Vagina (tissue), 2 donors: ENCODE results near the gene DIP2B. TPM values are rescaled to one million over a fixed set of nuclear protein-coding genes. Genes with fewer than 3 reads are reported as not detected.

Source experiments
- DNase-seq, 2 donors: peaks; one replicate each; pipeline ENCODE4 v3.0.0-alpha.2; 2017; ENCODE audit errors: extremely low spot score in 2 of 2
- H3K27ac ChIP-seq: fragments of 200-600 bp; sonication (generic); one replicate; pipeline ENCODE4 v1.5.1; 2019
- H3K27me3 ChIP-seq: fragments of 200-600 bp; sonication (generic); one replicate; pipeline ENCODE4 v1.5.1; 2019
- H3K36me3 ChIP-seq, 2 donors: fragments of 200-600 bp; sonication (generic); one replicate each; pipeline ENCODE4 v1.5.1; 2017 to 2019
- H3K4me1 ChIP-seq: fragments of 200-600 bp; sonication (generic); one replicate; pipeline ENCODE4 v1.5.1; 2019
- H3K4me3 ChIP-seq, 2 donors: fragments of 200-600 bp; sonication (generic); 1 replicate in 1 of 2; 2 replicates in 1 of 2; pipeline ENCODE4 v1.5.1; 2016 to 2019
- H3K9me3 ChIP-seq: fragments of 200-600 bp; sonication (generic); one replicate; pipeline ENCODE4 v1.5.1; 2019
- POLR2A ChIP-seq, 2 donors: fragments of 450-650 bp; IDR thresholded peaks; one replicate each; pipeline ENCODE4 v1.6.1; 2017; ENCODE audit warnings: antibody characterized with exemption in 2 of 2, mild to moderate bottlenecking in 2 of 2, moderate library complexity in 2 of 2
- POLR2AphosphoS5 ChIP-seq, 2 donors: sonication (generic); formaldehyde crosslinking; IDR thresholded peaks; one replicate each; pipeline ENCODE4 v1.9.0; 2017; ENCODE audit warnings: antibody characterized with exemption in 2 of 2, mild to moderate bottlenecking in 2 of 2, low read depth in 1 of 2; ENCODE audit not compliant: insufficient read depth in 1 of 2
- intact Hi-C: fragments of 100-400 bp; cut with DNase I; formaldehyde crosslinking; loops from one replicate; pipeline ENCODE4 v1.15.1; 2023
- total RNA-seq: library from RNA; depleted of rRNA; stranded (reverse); fragments of >200 nt; gene quantifications from one replicate; pipeline ENCODE4 v1.2.3, GENCODE V29; 2016
- TF ChIP-seq, protein P1 (sequence below), 3 experiments: fragments of 450-650 bp in 2 of 3; fragments of 200-600 bp in 1 of 3; sonication (generic) in 1 of 3; IDR thresholded peaks; one replicate each; pipeline ENCODE4 v1.5.1; 2017 to 2019; ENCODE audit warnings: antibody characterized with exemption in 3 of 3, mild to moderate bottlenecking in 2 of 3, moderate library complexity in 2 of 3

The DIP2B gene
- total RNA-seq, 1 donor from 2014 or later: 32.2 TPM

DNA sequence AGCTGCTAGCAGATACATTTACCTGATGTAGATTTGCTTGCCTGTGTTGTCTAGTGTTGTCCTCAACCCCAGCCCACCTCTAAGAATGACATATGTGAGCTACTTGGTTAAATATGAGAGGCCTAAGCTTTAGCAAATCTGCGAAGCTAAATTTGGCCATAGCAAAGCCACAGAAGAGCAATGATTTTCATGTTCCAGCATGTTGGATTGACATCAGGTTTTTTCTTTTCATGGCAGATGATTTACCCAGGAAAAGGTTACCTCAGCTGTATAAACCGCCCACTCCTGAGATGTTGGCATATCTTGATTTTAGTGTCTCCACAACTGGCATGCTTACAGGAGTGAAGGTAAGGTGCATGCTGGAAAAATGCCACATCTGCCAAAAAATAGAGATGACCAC, 222.7 kb downstream of the DIP2B start:
- no peak overlapping the region for H3K4me3 ChIP-seq
- intact Hi-C loops: no loop called here
- H3K36me3 ChIP-seq: peaks cover 0 to 78% of the 10 kb centered on the region in 2 donors
- TF ChIP-seq POLR2A (IDR thresholded peaks at IDR 0.05) (no peak), POLR2AphosphoS5 (IDR thresholded peaks at IDR 0.05; ENCODE audit: insufficient read depth in 1 of 2, low read depth in 1 of 2) (no peak)
- TF ChIP-seq, protein P1, sequence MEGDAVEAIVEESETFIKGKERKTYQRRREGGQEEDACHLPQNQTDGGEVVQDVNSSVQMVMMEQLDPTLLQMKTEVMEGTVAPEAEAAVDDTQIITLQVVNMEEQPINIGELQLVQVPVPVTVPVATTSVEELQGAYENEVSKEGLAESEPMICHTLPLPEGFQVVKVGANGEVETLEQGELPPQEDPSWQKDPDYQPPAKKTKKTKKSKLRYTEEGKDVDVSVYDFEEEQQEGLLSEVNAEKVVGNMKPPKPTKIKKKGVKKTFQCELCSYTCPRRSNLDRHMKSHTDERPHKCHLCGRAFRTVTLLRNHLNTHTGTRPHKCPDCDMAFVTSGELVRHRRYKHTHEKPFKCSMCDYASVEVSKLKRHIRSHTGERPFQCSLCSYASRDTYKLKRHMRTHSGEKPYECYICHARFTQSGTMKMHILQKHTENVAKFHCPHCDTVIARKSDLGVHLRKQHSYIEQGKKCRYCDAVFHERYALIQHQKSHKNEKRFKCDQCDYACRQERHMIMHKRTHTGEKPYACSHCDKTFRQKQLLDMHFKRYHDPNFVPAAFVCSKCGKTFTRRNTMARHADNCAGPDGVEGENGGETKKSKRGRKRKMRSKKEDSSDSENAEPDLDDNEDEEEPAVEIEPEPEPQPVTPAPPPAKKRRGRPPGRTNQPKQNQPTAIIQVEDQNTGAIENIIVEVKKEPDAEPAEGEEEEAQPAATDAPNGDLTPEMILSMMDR (IDR thresholded peaks at IDR 0.05): no peak
- no peaks in the 10 kb centered on the region for H3K4me1 ChIP-seq
- DNase-seq: no peak
- H3K27me3 ChIP-seq: no peaks in the 10 kb centered on the region
- H3K27ac ChIP-seq: no peak overlapping the region
- H3K9me3 ChIP-seq: no peaks in the 10 kb centered on the region

DNA sequence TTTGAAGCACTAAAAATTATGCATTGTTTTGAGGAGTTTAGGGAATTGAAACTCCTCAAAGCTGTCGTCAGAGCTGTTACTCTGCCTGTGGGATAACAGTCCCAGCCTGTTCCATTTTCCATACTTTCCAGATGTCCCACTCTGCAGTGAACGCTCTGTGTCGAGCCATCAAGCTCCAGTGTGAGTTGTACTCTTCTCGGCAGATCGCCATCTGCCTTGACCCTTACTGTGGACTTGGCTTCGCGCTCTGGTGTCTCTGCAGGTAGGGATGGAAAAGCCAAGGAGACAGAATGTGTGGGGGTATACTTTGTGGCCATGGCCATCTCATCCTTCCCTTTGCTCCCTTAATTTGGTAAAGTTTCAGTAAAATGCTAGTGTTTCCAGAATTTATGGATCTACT, 223.6 kb downstream of the DIP2B start:
- DNase-seq: no peak
- TF ChIP-seq POLR2A (IDR thresholded peaks at IDR 0.05) (no peak), POLR2AphosphoS5 (IDR thresholded peaks at IDR 0.05; ENCODE audit: insufficient read depth in 1 of 2, low read depth in 1 of 2) (no peak)
- TF ChIP-seq, protein P1 (IDR thresholded peaks at IDR 0.05): no peak
- no peak overlapping the region for H3K4me3 ChIP-seq
- H3K27me3 ChIP-seq: no peaks in the 10 kb centered on the region
- intact Hi-C loops: no loop called here
- H3K27ac ChIP-seq: no peak overlapping the region
- no peaks in the 10 kb centered on the region for H3K9me3 ChIP-seq
- peaks cover 0 to 78% of the 10 kb centered on the region in 2 donors for H3K36me3 ChIP-seq
- no peaks in the 10 kb centered on the region for H3K4me1 ChIP-seq

DNA sequence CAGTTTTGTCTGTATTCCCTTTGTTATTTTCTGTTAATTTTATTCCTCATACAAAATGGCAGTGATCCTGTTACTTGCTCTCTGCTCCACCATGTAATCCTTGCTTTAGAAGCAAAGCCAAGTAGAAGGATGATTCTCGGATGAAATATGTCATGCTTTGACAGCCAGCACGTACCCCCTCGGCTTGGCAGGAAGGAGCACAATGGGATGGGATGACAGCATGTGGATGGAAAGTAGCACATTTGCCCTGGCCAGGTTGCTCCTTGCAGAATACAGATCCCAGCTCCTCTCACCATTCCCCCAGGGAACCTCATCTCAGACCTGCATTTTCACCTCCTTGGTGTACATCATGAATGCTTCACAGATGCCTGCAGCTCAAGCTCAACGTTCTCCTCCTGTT, 224.1 kb downstream of the DIP2B start:
- no peaks in the 10 kb centered on the region for H3K9me3 ChIP-seq
- H3K36me3 ChIP-seq: peaks cover 0 to 79% of the 10 kb centered on the region in 2 donors
- no peak for TF ChIP-seq POLR2A (IDR thresholded peaks at IDR 0.05)
- TF ChIP-seq POLR2AphosphoS5 (IDR thresholded peaks at IDR 0.05; ENCODE audit: insufficient read depth in 1 of 2, low read depth in 1 of 2): no peak
- TF ChIP-seq, protein P1 (IDR thresholded peaks at IDR 0.05): no peak
- H3K27me3 ChIP-seq: no peaks in the 10 kb centered on the region
- H3K27ac ChIP-seq: no peak overlapping the region
- intact Hi-C loops: no loop called here
- H3K4me1 ChIP-seq: no peaks in the 10 kb centered on the region
- DNase-seq: no peak
- H3K4me3 ChIP-seq: no peak overlapping the region

DNA sequence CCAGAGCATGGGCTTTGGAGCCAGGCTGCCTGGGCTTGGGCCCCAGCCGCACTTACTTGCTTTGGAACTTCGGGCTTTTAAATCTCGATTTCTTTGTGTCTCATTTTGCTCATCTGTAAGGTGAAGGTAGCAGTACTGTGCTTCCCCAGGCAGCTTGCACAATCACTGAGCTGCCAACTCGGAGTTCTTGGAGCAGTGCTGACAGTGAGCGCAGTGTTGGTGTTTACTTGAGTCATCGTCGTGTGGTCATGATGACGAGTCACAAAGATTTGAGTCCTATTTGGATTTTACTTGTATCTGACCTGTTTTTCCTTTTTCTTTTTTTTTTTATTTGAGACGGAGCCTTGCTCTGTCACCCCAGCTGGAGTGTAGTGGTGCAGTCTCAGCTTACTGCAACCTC, 227.8 kb downstream of the DIP2B start:
- Histone ChIP-seq H3K36me3 (peaks cover 4 to 81% of the 10 kb centered on the region in 2 donors), H3K4me3 (no peak overlapping the region), H3K4me1 (no peaks in the 10 kb centered on the region), H3K9me3 (no peaks in the 10 kb centered on the region), H3K27me3 (no peaks in the 10 kb centered on the region), H3K27ac (no peak overlapping the region)
- intact Hi-C loops: no loop called here
- DNase-seq: no peak
- TF ChIP-seq, protein P1 (IDR thresholded peaks at IDR 0.05): no peak
- TF ChIP-seq POLR2AphosphoS5 (IDR thresholded peaks at IDR 0.05; ENCODE audit: insufficient read depth in 1 of 2, low read depth in 1 of 2): no peak
- no peak for TF ChIP-seq POLR2A (IDR thresholded peaks at IDR 0.05)

DNA sequence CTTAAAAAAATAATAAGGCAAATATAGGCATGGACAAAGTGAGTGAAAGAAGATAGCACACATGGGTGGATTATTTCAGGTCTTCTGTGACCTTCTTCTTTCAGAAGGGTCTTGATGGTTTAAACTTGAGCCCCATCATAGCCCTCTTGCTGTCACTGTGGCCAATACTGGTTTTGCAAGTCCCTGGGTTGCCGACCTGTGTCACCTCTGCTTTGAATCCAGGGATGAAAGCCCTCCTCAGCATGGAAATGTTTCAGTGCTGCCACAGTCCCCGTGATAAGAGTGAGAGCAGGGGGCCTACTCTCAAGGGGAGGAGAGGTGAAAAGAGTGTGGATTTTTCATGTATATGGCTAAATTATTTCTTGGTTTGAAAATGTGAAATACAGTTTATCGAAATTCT, 228.9 kb downstream of the DIP2B start:
- Histone ChIP-seq H3K27ac (no peak overlapping the region), H3K4me3 (no peak overlapping the region), H3K36me3 (peaks cover 4 to 87% of the 10 kb centered on the region in 2 donors), H3K27me3 (no peaks in the 10 kb centered on the region), H3K4me1 (no peaks in the 10 kb centered on the region), H3K9me3 (no peaks in the 10 kb centered on the region)
- no peak for DNase-seq
- intact Hi-C loops: no loop called here
- no peak for TF ChIP-seq POLR2A (IDR thresholded peaks at IDR 0.05)
- no peak for TF ChIP-seq POLR2AphosphoS5 (IDR thresholded peaks at IDR 0.05; ENCODE audit: insufficient read depth in 1 of 2, low read depth in 1 of 2)
- TF ChIP-seq, protein P1 (IDR thresholded peaks at IDR 0.05): no peak
